Mesenteric fat pad (tissue), 1 donor: ENCODE data around the gene ATL3. TPM values are rescaled to one million over a fixed set of nuclear protein-coding genes. Genes with fewer than 3 reads are reported as not detected.
"Not testable (repeated sequence)": the region's sequence is repeated elsewhere in the genome, so short reads cannot be mapped to it uniquely, and the experiment has no call there.

Source experiments
- DNase-seq: peaks from one replicate; pipeline ENCODE4 v3.0.0-alpha.2; 2020; ENCODE audit warnings: low spot score
- total RNA-seq: library from RNA; stranded (reverse); fragmentation: NEBNext Ultra II Directional; extraction: Animal tissue kit (Norgen Biotek cat#: 25700); gene quantifications from one replicate; pipeline ENCODE4 v1.2.1, GENCODE V29; 2021
- donor health status: DM: yes; HTN: yes; CAD: no.

ATL3 gene
- total RNA-seq, 1 donor from 2014 or later: 123 TPM

GRCh38 chr11:63682066-63683021 lies 11.2 kb upstream of the ATL3 start:
- no peak for DNase-seq

GRCh38 chr11:63681321-63682065 lies 10.3 kb upstream of the ATL3 start, which contains the start of gene RTN3:
TSS of gene RTN3 (plus strand) at chr11:63681500. CDS start at chr11:63681637, 137 bp downstream.
- peak; percentile 100 for DNase-seq

DNA sequence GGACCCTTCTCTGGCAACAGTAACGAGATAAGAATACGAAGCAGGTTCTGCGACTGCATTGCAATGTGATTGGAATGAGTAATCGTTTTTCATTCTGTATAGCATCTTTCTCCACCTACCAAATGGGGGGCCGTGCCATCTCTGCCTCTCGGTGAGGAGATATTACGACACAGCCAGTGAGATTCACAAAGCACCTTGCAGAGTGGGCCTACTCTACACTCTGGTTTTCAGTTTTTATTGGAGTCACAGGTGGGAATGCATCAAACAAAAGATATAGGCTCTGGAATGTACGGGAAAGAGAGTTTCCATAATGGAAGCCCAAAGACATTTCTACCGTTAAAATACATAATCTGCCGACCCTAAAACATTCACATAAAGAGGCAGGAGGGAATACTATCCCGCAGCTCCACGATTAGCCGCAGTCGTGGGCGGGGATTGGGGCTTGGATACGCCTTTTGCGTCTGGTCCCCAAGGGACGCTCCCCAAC lies 9.7 kb upstream of the ATL3 start:
- no peak for DNase-seq

GRCh38 chr11:63673579-63673978 lies 2.4 kb upstream of the ATL3 start:
- DNase-seq: no peak

DNA sequence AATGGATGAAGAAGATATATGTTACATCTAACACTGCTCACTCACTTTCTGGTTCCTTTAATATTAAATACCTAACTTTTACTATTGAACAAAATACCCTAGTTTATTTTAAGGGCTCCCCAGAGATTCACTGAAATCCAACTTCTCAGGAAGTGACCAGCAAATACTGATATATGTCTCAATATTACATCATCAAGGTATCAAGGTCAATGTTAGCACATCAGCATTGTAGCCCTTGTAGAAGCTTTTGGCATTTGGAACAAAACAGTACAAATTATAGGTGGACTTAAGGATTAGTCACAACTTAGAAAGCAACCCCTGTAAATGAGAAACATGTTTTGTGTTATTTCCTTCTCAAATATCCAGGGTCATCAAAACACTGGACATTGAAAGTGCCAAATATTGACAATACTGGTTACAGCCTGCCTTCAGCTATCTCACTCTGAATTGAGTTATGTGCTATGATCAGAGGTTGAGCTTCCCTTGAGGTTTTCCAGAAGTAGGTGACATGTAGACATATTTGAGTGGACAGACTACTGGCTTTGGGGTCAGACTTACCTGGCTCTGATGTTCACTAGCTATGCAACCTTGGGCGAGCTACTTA lies 1.9 kb upstream of the ATL3 start:
- DNase-seq: no peak

DNA sequence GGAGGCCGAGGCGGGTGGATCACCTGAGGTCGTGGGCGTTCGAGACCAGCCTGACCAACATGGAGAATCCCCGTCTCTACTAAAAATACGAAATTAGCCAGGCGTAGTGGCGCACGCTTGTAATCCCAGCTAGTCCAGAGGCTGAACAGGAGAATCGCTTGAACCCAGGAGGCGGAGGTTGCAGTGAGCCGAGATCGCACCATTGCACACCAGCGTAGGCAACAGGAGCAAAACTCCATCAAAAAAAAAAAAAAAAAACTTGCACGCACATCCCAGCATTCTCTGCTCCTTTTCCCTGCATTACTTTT lies 934 bp upstream of the ATL3 start:
- DNase-seq: no peak

- DNase-seq: no peak
These were observed 499 bp downstream of the ATL3 start for GRCh38 chr11:63670433-63671321.

GRCh38 chr11:63670096-63670432 lies 1.1 kb downstream of the ATL3 start:
- no peak for DNase-seq

DNA sequence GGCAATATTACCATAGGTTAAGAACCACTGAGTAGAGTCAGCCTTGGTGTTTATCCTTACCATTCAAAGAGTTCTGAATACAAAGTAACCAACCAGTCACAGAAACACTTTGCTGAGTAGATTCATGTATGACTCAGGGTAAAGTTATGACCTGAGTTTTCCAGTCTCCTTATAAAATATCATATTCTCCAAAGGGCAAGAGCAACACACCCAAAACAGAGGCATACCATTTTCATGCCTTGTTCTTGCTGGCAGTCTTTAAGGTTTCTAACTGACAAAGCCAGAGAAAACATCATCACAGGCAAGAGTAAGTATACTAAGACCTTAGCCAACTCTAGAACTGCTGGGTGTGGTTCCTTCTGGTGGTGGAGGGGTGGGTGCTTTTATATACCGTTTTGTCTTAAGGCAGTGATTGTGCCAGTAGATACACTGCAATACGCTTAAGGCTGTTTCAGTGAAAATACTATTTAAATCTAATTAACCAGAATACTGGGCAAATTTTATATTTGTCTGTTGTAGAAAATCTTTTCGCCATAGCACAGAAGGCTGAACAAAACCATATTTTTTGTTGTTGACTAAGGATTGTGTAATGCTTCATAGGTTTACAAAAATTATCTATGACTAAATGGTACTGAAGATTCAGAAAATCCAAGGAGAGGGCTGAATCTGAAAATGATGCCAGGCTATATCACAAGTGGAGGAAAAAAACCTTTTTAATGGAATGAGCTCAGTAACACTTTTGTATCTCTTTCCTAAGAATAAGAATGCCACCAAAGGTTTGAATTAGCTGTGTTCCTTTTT lies 3.0 kb downstream of the ATL3 start:
- no peak for DNase-seq

DNA sequence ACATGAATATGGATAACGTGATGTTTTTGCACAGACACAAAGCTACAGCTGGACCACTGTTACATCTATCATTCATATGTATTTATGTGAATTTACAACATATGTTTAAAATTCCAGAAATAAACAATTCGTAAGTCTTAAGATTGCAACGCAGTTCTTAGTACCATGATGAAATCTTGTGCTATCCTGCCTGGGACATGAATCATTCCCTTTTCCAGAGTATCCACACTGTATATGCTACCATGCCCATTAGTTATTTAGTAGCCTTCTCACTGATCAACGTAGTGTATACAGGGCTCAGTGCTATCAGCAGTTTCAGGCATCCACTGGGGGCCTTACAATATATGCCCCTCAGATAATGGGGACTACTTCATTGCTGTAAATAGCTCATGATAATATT lies 4.3 kb downstream of the ATL3 start:
- DNase-seq: no peak

GRCh38 chr11:63663809-63664208 lies 7.4 kb downstream of the ATL3 start:
- no peak for DNase-seq

DNA sequence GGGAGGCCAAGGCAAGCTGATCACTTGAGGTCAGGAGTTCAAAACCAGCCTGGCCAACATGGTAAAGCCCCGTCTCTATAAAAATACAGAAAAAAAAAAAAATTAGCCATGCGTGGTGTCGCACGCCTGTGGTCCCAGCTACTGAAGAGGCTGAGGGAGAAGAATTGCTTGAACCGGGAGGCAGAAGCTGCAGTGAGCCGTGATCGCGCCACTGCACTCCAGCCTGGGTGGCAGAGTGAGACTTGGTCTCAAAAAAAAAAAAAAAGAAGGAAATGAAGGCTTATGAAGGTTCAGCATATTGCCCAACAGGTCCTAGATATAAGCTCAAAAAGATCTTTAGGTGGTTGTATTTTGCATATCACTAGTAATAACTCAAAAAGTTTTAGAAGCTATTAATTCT lies 10.2 kb downstream of the ATL3 start:
- DNase-seq: no peak

- no peak for DNase-seq
These were observed 18.5 kb downstream of the ATL3 start for GRCh38 chr11:63652671-63653070.

- no peak for DNase-seq
These were observed 28.0 kb downstream of the ATL3 start for GRCh38 chr11:63643205-63643604.

DNA sequence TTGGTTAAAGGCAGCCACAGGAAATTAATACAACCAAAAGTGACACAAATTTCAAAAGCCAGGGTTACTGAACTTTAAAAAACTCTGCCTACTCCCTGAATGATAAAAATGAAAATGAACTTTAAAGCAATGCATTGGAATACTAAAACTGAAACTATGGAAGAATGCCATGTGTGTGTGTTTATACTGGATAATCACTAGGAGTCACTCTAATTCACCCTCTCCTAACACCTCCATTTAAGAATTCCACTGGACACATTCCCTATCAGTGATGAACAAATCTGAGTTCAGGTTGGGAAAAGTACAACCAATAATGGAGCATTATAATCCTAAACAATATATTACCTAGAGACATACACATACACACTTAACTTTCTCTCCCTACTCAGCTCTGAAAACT lies 29.4 kb downstream of the ATL3 start:
- no peak for DNase-seq

GRCh38 chr11:63639199-63639832 lies 31.9 kb downstream of the ATL3 start:
- DNase-seq: no peak

DNA sequence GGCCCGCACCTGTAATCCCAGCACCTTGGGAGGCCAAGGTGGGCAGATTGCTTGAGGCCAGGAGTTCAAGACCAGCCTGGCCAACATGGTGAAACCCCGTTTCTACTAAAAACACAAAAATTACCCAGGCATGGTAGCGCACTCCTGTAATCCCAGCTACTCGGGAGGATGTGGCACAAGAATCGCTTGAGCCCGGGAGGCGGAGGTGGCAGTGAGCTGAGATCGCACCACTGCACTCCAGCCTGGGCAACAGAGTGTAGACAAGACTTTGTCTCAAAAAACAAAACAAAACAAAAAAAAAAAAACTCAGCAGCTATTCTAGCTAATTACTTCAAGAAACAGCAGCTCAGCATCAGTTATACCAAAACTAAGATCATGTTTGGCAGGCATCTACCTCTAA lies 32.7 kb downstream of the ATL3 start:
- not testable (repeated sequence) for DNase-seq

DNA sequence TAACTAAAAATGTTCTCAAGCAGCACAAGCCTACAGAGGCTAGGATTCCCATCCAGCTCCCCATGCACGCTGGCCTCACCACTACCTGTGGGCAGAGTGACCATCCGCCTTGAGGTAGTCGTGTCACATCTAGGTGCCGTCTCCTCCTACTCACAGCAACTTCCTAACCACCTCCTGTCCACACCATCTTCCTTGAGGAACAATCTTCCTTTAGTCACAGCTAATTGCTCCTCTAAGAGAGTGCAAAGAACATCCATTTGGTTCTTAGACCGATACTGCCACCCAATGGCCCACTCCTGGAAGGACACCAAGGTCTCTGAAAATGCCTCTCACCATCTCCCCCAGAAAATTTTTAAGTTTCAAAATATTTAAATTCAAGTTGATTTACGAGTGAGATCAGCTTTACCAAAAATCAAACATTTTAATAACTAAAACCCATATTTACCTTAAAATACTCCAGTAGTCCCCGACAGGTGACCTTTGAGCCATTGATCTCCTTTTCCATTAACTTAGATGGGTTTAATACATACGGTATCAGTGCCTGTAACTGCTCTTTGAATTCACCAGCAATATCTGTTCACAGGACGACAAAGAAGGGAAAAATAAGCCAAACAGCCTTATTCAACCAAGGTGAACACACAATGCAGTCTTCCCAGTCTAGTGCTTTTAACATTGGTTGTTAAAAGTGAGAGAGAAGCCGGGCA lies 35.3 kb downstream of the ATL3 start:
- DNase-seq: no peak

DNA sequence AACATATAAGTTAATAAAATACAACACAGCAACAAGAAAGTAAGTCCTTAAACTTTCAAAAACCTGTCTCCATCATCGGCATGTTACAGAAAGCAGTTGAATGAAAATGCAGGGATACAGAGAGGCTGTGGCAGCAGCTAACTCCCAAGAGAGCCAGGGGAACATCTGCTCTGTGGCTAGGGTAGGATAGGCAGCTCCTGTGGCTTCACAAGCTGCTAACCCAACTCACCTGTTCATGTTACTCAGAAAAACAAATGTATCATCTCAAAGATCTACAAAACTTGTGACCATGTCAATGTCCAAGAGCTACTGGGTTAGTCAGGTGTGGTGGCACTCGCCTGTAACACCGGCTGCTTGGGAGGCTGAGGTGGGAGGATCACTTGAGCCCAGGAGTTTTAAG lies 41.8 kb downstream of the ATL3 start:
- no peak for DNase-seq
